OCI-M1 (cell line): ENCODE measurements around the gene LHB.

Experiments
- DNase-seq: peaks from one replicate; lab custom pipeline; 2025; lab: John Stamatoyannopoulos, UW

Gene LHB

DNA sequence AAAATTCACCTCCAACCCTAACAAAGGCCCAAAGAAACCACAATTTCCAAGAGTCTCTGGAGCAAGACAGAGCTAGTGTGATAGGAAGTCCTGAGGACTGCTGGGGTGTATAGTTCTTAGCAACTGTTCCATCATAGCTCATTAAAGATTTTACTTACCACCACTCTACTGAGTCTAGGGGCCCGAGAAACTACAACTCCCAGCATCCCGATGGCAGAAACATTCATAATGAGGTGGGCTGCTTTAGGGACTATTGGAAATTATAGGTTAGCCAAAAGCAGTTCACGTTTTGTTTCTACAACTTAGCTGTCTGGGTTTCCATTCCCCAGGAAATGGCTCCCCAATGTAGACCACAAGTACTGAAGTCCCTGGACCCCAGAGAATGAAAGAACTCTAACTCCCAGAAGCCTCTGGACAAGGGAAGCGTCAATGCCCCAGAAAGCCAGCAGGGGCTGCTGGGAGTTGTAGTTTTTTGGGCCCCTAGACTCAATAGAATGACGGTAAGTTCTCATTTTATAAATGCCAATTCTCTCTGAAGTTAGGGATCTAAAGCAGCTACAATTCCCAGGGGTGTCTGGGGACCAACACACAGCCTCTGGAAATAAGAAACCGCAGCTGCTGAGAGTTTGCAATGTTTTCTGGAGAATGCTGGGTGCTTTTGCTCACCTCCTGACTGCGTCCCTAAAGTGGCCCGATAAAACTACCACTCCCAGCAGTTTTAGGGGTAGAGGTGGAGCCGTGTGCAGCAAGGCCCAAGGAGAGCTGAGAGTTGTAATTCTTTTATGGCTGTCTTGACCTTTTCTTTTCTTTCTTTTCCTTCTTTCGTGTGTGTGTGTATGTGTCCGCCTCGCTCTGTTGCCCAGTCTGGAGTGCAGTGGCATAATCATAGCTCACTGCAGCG lies 40.7 kb downstream of the LHB start:
- peak; percentile 55 for DNase-seq

DNA sequence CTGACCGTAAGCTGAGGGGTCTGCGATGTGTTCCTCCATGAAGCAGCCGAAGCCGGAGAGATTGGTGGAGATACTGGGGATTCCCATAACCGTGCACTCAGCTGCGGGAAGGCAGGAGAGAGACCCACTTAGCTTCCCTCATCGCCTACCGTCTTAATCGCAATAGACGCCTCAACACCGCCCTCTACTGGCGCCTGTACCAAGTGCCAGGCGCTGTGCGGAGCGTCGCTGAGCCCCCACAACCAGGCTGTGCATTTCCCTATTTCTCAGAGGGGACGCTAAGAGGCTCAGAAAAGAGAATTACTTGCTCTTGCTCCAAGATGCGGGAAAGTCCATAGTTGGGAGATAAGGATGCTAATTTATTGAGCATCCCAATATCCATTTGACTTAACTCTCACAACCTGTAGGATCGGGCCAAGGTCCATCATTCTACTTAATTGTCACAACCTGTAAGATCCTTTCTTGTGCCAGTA lies 45.9 kb downstream of the LHB start:
- peak; percentile 96 for DNase-seq

DNA sequence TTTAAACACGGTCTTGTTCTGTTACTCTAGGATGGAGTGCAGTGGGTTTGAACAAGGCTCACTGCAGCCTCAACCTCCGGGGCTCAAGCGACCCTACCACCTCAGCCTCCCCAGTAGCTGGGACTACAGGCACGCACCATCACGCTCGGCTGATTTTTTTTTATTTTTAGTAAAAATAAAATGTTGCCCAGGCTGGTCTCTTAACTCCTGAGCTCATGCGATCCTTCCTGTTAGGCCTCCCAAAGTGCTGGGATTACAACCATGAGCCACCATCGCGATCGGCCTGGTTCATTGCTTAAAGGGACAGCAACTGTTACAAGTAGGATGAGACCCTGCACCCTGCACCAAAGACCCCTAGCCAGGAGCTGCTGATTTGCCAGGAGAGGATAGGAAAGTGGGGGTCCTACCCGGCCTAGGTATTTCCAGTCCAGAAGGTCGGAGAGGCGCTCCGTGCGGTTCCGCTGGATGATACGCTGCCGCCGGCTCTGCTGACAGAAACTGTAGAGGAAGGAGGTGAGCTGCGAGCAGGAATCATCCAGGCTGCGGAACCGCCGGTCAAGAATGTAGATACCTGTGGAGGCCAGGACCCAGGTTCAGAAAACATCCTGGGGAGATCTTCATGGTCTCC lies 46.6 kb downstream of the LHB start:
- DNase-seq = no peak

DNA sequence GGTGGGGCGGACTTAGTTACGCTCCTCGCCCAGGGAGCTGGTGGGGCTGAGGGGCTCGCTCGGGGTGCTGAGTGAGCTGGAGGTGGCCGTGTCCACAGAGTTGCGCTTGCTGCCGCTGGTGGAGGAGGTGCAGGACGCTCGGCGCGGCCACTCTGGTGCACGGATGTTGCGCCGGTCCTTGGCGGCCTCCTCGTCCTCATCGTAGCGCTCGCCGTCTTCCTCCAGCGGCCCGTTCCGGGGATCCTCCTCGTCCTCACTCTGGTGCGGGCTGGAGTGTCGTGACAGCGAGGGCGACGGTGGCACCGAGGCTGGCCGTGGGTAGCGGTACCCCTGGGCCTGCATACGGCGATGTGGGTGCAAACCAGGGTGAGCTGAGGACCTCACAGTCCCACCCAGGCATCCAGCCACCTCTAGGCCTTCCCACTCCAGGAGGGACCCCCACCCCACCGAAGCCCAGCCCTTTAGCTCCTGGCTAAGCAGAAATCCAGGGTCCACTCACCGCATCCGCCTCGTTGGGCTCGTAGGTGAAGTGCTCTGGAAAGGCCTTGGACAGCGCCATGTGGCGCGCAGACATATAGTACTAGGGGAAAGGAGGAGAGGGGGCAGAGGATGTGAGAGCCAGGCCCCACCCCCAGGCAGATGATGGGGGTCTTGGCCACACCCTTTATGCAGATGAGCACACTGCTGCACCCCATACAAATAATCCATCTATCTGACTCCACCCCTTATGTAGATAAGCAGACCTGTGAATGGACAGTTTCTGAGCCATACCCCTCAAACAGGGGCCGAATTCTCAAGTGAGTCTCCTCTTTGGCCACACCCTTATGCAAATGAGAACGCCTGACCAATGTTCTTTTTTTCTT lies 47.4 kb downstream of the LHB start:
- DNase-seq = peak; percentile 83

DNA sequence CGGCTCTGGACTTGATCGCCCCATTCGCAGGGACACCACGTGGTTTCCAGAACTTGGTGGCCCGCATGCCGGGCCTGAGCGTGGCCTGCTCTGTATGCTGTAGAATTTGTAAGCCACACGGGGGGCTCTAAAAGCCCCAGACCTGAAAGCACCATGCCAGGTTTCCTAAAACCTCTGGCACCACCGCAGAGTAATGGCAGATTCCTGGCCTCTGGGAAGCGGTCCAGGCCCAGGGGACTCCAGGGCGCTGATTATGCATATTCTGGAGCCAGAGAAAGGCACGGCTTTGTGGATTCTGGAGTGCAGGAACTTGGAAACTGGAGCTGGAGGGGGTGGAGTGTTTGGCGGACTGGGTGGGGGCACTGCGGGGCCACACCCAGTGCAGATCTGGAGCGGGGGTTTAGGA lies 48.1 kb downstream of the LHB start:
- no peak for DNase-seq

DNA sequence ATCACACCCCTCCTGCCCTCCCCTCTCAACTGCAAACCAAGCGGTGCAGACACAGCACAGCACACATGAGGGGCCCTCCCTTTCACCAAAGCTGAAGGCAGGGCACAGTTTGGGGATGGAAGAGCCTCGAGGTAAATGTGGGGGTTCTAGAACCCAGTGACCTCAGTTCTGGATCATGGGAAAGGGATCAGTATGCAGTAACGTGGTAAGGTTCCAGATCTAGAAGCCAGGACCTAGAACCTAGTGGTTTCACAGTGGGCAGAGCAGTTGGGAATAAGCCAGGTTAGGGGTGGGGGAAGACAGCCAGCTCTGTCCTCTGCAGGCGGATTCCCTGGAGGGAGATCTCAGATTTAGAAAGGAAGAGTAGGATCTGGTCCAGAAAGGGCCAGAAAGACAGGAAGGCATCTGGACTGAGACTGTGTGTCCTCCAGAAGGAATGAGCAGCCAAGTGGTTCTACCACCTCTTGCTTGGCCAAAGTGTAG lies 48.7 kb downstream of the LHB start:
- no peak for DNase-seq

DNA sequence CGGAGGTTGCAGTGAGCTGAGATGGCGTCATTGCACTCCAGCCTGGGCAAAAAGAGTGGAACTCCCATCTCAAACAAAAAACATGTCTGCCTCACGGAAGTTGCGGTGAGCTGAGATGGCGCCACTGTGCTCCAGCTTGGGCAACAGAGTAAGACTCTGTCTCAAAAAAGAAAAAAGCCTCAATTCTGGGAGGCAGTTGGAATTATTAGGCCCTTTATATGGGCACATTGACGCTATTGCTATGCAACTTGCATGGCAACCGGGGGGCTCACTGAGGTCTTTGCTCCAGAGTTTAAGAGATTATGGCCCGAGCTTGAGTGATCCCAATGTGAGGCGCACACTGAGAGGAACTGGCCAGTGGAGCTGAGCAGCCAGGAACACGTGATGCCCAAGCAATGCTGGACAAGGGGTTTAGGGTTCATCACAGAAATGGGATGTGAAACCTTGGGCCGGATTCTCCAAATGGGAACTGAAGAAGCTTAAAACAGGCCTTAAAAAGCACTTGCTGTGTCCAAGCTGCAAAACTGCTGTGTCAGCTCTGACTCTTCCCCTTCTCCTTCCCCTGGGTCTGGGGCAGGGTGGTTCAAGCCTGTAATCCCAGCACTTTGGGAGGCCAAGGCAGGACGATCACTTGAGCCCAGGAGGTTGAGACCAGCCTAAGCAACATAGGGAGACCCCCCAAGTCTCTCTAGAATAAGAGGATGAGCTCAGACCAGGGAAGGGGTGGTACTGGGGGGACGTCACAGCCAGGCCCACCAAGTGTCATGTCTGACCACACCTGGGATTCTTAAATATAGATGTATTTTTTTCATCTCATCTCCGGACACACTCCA lies 49.3 kb downstream of the LHB start:
- DNase-seq = peak; percentile 66

DNA sequence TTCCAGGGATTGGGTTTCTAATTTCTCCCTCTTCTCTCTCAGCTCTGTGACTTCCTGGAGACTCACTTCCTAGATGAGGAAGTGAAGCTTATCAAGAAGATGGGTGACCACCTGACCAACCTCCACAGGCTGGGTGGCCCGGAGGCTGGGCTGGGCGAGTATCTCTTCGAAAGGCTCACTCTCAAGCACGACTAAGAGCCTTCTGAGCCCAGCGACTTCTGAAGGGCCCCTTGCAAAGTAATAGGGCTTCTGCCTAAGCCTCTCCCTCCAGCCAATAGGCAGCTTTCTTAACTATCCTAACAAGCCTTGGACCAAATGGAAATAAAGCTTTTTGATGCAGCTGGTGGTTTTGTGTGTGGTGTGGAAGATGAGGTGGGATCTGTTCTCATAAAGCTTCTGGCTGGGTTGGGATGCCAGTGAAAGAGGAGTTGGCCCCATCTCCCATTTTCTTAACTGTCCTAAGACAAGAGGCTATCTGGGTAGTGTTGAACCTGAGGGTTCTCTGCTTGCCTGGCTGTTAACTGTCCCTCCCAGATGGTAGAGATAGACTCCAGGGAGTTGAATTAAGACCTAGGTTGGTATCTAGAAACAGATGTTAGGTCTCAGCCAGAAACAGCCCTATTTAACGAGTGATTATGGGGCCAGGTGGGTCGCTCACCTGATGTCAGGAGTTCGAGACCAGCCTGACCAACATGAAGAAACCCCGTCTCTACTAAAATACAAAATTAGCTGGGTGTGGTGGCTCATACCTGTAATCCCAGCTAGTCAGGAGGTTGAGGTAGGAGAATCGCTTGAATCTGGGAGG lies 50.1 kb downstream of the LHB start:
- DNase-seq = peak; percentile 85
